Upper lobe of right lung (tissue), 1 donor: ENCODE data around the gene CHRNE. TPM values are rescaled to one million over a fixed set of nuclear protein-coding genes. Genes with fewer than 3 reads are reported as not detected.
"Not testable (repeated sequence)": the region's sequence is repeated elsewhere in the genome, so short reads cannot be mapped to it uniquely, and the experiment has no call there.

ENCODE experiments used
- ATAC-seq: fragments of 200-7000 bp; cut with Tn5 transposase; one replicate; pipeline ENCODE4 v1.9.1; 2020; ENCODE audit warnings: mild to moderate bottlenecking, moderate library complexity
- DNase-seq: peaks from one replicate; pipeline ENCODE4 v3.0.0-alpha.2; 2020
- H3K27ac ChIP-seq: fragments of 200-600 bp; one replicate; pipeline ENCODE4 v1.8.0; 2022
- H3K27me3 ChIP-seq: fragments of 200-600 bp; one replicate; pipeline ENCODE4 v1.8.0; 2022; ENCODE audit warnings: mild to moderate bottlenecking
- H3K36me3 ChIP-seq: fragments of 200-600 bp; one replicate; pipeline ENCODE4 v1.8.0; 2022
- H3K4me1 ChIP-seq: fragments of 200-600 bp; one replicate; pipeline ENCODE4 v1.8.0; 2022
- H3K4me3 ChIP-seq: fragments of 200-600 bp; one replicate; pipeline ENCODE4 v1.8.0; 2022; ENCODE audit warnings: mild to moderate bottlenecking
- H3K9me3 ChIP-seq: fragments of 200-600 bp; one replicate; pipeline ENCODE4 v1.8.0; 2022
- intact Hi-C: fragments of 100-400 bp; cut with DNase I; formaldehyde crosslinking; loops from one replicate; pipeline ENCODE4 v1.11.0; 2022
- total RNA-seq: library from RNA; stranded (reverse); fragmentation: NEBNext Ultra II Directional; extraction: Animal tissue kit (Norgen Biotek cat#: 25700); gene quantifications from one replicate; pipeline ENCODE4 v1.2.1, GENCODE V29; 2021
- TF ChIP-seq, protein P1 (sequence below): fragments of 200-600 bp; IDR thresholded peaks from one replicate; pipeline ENCODE4 v1.8.0; 2022; ENCODE audit warnings: antibody characterized with exemption
- donor health status: DM: no; HTN: yes; CAD: no; lungs with severe emphysema.

CHRNE gene
- total RNA-seq, 1 donor from 2014 or later = 0.98 TPM

DNA sequence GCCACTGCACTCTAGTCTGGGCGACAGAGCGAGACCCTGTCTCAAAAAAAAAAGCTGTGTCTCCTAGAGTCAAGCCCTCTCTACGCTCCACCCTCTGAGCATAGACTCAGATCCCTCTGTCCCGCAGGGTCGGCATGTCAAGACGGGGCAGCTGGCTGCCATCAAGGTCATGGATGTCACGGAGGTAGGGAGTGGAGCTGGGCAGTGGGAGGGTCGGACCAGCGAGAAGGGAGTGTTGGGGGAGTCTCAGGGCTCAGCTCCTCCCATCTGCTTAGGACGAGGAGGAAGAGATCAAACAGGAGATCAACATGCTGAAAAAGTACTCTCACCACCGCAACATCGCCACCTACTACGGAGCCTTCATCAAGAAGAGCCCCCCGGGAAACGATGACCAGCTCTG, 22.0 kb downstream of the CHRNE start:
- H3K9me3 ChIP-seq = no peaks in the 10 kb centered on the region
- H3K27ac ChIP-seq = no peak overlapping the region
- no peaks in the 10 kb centered on the region for H3K27me3 ChIP-seq
- ATAC-seq (no peak), DNase-seq (no peak)
- H3K4me1 ChIP-seq = peaks cover 7% of the 10 kb centered on the region
- intact Hi-C loops = loop anchor here (10.0 kb wide), 1 partner anchor 166 kb away; the partner anchor contains the start of gene ARRB2
- peaks cover 31% of the 10 kb centered on the region for H3K36me3 ChIP-seq
- TF ChIP-seq, protein P1, sequence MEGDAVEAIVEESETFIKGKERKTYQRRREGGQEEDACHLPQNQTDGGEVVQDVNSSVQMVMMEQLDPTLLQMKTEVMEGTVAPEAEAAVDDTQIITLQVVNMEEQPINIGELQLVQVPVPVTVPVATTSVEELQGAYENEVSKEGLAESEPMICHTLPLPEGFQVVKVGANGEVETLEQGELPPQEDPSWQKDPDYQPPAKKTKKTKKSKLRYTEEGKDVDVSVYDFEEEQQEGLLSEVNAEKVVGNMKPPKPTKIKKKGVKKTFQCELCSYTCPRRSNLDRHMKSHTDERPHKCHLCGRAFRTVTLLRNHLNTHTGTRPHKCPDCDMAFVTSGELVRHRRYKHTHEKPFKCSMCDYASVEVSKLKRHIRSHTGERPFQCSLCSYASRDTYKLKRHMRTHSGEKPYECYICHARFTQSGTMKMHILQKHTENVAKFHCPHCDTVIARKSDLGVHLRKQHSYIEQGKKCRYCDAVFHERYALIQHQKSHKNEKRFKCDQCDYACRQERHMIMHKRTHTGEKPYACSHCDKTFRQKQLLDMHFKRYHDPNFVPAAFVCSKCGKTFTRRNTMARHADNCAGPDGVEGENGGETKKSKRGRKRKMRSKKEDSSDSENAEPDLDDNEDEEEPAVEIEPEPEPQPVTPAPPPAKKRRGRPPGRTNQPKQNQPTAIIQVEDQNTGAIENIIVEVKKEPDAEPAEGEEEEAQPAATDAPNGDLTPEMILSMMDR = no peak
- H3K4me3 ChIP-seq = no peak overlapping the region

DNA sequence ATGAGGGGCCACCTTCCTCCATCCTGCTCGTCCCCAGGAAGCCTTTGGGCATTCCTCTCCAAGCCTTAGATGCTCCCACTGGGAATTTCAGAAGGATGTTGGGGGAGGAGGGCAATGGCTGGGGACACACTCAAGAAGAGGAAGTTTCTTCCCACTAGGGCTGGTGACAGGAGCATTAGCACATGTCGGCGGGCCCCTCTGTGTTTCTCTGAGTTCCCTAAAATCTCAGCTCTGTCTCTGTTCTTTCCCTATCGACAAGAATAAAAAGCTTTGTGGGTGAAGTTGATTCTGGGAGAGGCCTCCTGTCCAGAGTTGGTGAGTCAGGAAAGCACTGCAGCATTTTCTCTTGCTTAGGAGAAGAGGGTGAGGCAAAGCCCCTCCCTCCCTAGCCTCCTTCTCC, 23.3 kb downstream of the CHRNE start:
- ATAC-seq = peak; percentile 69
- intact Hi-C loops = no loop called here
- no peaks in the 10 kb centered on the region for H3K27me3 ChIP-seq
- H3K9me3 ChIP-seq = no peaks in the 10 kb centered on the region
- peak; percentile 76 for DNase-seq
- no peak overlapping the region for H3K27ac ChIP-seq
- peaks cover 18% of the 10 kb centered on the region for H3K36me3 ChIP-seq
- H3K4me3 ChIP-seq = no peak overlapping the region
- H3K4me1 ChIP-seq = peaks cover 7% of the 10 kb centered on the region
- TF ChIP-seq, protein P1 = no peak

DNA sequence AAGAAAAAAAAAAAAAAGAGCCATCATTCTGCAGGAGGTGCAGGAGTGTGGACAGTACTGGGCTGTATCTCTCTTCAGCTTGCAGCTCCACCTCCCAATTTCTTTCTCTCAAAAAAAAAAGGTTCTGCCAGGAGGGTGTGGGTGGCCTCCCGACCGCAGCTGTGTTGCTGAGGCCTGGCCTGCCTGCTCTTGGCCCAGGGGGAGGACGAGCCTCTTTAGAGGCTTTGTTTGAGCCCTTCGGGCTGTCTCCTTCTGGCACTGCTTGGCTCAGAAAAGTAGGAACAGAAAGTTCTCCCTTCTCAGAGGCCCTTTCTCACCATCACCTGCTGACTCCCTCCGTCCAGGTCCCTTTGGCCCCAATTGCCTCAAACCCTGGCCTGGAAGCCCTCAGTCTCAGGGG, 25.8 kb downstream of the CHRNE start:
- H3K9me3 ChIP-seq = no peaks in the 10 kb centered on the region
- intact Hi-C loops = no loop called here
- no peak overlapping the region for H3K27ac ChIP-seq
- DNase-seq = no peak
- H3K4me1 ChIP-seq = peaks cover 16% of the 10 kb centered on the region
- H3K4me3 ChIP-seq = no peak overlapping the region
- TF ChIP-seq, protein P1 = no peak
- peaks cover under 1% of the 10 kb centered on the region for H3K36me3 ChIP-seq
- H3K27me3 ChIP-seq = no peaks in the 10 kb centered on the region
- peak; percentile 57 for ATAC-seq

DNA sequence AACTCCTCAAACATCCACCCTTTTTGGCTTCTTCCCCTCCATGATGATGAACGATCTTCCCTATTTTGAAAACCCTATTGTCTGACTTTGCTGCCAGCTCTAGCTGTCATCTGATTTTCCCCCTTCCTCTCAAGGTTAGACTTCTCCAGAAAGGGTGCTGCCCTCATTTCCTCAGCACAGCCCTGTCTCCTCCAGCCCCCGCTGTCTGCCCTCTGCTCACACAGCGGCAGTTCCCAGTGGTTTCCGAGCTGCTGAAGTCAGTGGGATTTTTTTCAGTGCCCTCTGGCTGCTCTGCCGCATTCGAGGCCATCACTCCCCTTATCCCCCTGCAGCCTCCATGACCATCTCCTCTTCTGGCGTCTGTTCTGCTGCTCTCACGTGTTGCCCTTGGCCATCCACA, 30.1 kb downstream of the CHRNE start:
- peak; percentile 90 for ATAC-seq
- Histone ChIP-seq H3K9me3 (no peaks in the 10 kb centered on the region), H3K27ac (peak overlapping the region; percentile 36), H3K36me3 (no peaks in the 10 kb centered on the region), H3K4me1 (peaks cover 26% of the 10 kb centered on the region), H3K27me3 (no peaks in the 10 kb centered on the region), H3K4me3 (no peak overlapping the region)
- intact Hi-C loops = no loop called here
- peak; percentile 80 for DNase-seq
- TF ChIP-seq, protein P1 = no peak

DNA sequence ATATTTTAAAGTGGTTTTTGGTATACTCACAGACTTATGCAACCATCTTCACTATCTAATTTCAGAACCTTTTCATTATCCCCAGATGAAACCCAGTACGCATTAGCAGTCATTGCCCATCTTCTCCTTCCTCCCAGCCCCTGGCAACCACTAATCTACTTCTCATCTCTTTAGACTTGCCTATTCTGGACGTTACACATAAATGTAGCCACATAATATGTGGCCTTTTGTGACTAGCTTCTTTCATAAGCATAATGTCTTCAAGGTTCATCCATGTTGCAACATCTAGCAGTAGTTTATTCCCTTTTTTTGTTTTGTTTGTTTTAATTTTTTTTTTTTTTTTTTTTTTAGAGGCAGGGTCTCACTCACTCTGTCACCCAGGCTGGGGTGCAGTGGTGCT, 32.0 kb downstream of the CHRNE start:
- no peak overlapping the region for H3K27ac ChIP-seq
- no peak overlapping the region for H3K4me3 ChIP-seq
- TF ChIP-seq, protein P1 = no peak
- H3K27me3 ChIP-seq = no peaks in the 10 kb centered on the region
- H3K4me1 ChIP-seq = peaks cover 23% of the 10 kb centered on the region
- H3K36me3 ChIP-seq = no peaks in the 10 kb centered on the region
- DNase-seq = no peak
- H3K9me3 ChIP-seq = no peaks in the 10 kb centered on the region
- peak; percentile 52 for ATAC-seq
- intact Hi-C loops = no loop called here

DNA sequence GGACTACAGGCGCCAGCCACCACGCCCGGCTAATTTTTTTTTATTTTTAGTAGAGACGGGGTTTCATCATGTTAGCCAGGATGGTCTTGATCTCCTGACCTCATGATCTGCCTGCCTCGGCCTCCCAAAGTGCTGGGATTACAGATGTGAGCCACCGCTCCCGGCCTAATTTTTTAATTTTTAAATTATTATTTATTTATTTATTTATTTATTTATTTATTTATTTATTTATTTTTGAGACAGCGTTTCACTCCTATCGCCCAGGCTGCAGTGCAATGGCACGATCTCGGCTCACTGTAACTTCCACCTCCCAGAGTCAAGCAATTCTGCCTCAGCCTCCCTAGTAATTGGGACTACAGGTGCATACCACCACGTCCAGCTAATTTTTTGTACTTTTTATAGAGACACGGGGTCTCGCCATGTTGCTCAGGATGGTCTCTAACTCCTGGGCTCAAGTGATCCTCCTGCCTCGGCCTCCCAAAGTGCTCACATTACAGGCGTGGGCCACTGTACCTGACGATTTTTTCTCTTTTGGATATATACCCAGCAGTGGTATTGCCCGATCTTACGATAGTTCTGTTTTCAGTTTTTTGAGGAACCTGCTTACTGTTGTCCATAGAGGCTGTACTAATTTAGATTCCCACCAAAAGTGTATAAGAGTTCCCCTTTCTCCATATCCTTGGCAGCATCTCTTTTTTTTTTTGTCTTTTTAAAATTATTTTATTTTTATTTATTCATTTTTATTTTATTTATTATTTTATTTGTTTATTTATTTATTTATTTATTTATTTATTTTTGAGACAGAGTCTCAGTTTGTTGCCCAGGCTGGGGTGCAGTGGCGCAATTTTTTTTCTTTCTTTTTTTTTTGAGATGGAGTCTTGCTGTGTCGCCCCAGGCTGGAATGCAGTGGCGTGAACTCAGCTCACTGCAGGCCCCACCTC, 33.6 kb downstream of the CHRNE start:
- H3K36me3 ChIP-seq, H3K9me3 ChIP-seq, H3K27ac ChIP-seq, H3K27me3 ChIP-seq, H3K4me3 ChIP-seq, intact Hi-C loops, DNase-seq: not testable (repeated sequence)
- H3K4me1 ChIP-seq = peaks cover 23% of the 10 kb centered on the region
- ATAC-seq = peak; percentile 20

DNA sequence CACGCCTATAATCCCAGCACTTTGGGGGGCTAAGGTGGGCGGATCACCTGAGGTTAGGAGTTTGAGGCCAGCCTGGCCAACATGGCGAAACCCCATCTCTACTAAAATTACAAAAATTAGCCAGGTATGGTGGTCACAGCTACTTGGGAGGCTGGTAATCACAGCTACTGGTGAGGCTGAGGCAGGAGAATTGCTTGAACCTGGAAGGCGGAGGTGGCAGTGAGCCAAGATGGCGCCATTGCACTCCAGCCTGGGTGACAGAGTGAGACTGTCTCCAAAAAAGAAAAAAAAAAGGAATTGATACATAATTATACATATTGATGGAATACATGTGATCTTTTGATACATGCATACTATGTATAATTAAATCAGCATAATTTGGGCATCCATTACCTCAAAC, 35.4 kb downstream of the CHRNE start:
- intact Hi-C loops, ATAC-seq, H3K27me3 ChIP-seq: not testable (repeated sequence)

More for the DNA sequence above, 35.4 kb downstream of the CHRNE start:
- H3K4me1 ChIP-seq = peaks cover 28% of the 10 kb centered on the region
- not testable (repeated sequence) for H3K27ac ChIP-seq, H3K36me3 ChIP-seq, DNase-seq, H3K9me3 ChIP-seq, H3K4me3 ChIP-seq
